ENCODE data around the gene HERC5.

The HERC5 gene

GRCh38 chr4:88523325-88524129, 66.6 kb downstream of the HERC5 start, which contains the start of gene PYURF:
PYURF (minus strand) TSS chr4:88523776; CDS start chr4:88523700, 76 bp downstream.
- peak; percentile 97 for DNase-seq

GRCh38 chr4:88524171-88524570, 67.3 kb downstream of the HERC5 start:
- peak; percentile 61 for DNase-seq

GRCh38 chr4:88526221-88526815, 69.4 kb downstream of the HERC5 start:
- peak; percentile 70 for DNase-seq

GRCh38 chr4:88527787-88528186, 70.9 kb downstream of the HERC5 start:
- no peak for DNase-seq

- DNase-seq: no peak
These were observed 71.9 kb downstream of the HERC5 start for GRCh38 chr4:88528861-88529260.

GRCh38 chr4:88531549-88531948, 74.6 kb downstream of the HERC5 start:
- DNase-seq: no peak

GRCh38 chr4:88533088-88533790, 76.3 kb downstream of the HERC5 start:
- DNase-seq: no peak

GRCh38 chr4:88533937-88534750, 77.2 kb downstream of the HERC5 start:
- no peak for DNase-seq

- no peak for DNase-seq
These were observed 78.3 kb downstream of the HERC5 start for GRCh38 chr4:88535090-88535755.

GRCh38 chr4:88537709-88538108, 80.8 kb downstream of the HERC5 start:
- no peak for DNase-seq

GRCh38 chr4:88539322-88540068, 82.6 kb downstream of the HERC5 start:
- DNase-seq: peak; percentile 74

GRCh38 chr4:88549815-88550214, 92.9 kb downstream of the HERC5 start:
- no peak for DNase-seq
